GM19438 (cell line): Measurements from ENCODE around the gene SLC25A30.
A peak's percentile ranks its signal among the peaks of the same experiment; 100 is the strongest.

Experiments
- ATAC-seq: cut with Tn5 transposase; IDR thresholded peaks from one replicate; pipeline ENCODE4 v1.9.1; 2021; ENCODE audit warnings: low read depth; ENCODE audit not compliant: unreplicated experiment

The SLC25A30 gene

GRCh38 chr13:45417790-45418534, at the start of gene SLC25A30:
TSS of gene SLC25A30 (minus strand) at chr13:45418373. CDS start at chr13:45411425, 6,948 bp downstream.
- peak; percentile 90 for ATAC-seq

DNA sequence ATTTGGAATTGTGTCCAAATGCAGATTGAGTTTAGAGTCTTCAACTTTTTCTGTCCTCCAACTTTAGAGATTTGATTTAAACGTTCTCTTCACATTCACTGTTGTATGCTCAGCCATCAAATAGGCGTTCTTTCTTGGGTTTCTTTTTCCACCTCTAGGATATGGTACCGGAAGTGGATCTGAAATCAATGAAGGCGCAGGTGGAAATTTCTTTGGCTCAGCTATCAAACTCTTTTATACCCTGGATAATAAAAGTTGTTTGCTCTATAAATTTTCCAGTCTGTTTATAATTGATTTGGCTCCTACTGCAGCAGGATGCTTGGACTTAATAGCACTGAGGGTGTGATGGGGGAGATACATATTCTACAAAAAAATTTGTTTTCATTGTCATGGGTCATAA, 48.2 kb upstream of the SLC25A30 start:
- no peak for ATAC-seq

GRCh38 chr13:45464687-45465453, 46.7 kb upstream of the SLC25A30 start, which contains the start of gene COG3:
TSS of gene COG3 (plus strand) at chr13:45464939. CDS start at chr13:45465037, 98 bp downstream.
- peak; percentile 91 for ATAC-seq

- ATAC-seq, result no peak
These were observed 46.0 kb upstream of the SLC25A30 start for GRCh38 chr13:45464141-45464686.

DNA sequence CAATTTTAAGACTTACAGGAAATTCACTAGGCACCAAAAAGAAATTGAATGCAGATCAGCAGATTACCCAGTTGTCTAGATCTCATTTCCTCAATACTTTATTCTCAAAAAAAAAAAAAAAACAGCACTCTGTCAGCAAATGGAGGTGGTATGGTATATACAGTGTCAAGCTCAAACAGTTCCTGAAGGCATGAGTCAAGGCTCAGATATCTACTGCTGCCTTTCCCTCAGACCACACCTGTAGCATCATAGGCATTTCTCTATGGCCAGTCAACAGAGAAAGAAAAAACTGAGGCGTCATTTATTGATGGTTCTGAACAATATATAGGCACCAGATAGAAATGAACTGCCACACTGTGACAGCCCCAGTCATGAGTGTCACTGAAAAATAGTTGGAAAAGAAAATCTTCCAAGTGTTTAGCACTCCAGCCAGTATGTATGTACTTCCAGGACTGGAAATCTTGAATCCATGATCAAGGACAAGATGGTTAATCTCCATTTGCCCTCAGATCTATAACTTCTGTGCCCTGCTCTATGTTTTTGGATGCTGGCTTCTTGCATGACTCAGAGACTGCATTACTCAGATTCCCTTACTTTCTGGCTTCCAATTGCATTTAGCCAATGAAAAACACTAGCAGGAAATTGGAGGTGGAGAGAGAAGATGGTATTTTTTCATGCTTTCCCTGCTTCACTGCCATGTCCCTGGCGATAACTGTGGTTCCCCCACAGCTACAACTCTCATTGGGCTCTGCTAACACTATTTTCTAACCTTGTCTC, 38.2 kb upstream of the SLC25A30 start:
- ATAC-seq, result no peak

GRCh38 chr13:45454204-45454603, 36.0 kb upstream of the SLC25A30 start:
- ATAC-seq, result no peak

DNA sequence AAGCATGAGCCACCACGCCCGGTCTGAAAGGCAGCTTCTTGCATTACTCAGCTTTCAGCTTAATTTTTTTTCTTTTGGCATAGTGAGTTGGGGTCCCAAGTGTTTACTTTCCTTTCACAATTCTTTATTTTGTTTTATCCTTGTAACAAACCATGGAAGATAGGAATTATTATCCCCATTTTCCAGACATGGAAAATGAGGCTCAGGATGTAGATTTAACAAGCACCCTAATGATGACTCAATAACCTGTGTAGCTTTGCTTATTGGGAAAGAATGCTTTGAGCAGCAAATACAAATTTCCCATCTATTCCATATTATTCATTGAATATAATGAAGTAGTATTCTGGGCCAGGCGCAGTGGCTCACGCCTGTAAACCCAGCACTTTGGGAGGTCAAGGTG, 33.1 kb upstream of the SLC25A30 start:
- no peak for ATAC-seq

DNA sequence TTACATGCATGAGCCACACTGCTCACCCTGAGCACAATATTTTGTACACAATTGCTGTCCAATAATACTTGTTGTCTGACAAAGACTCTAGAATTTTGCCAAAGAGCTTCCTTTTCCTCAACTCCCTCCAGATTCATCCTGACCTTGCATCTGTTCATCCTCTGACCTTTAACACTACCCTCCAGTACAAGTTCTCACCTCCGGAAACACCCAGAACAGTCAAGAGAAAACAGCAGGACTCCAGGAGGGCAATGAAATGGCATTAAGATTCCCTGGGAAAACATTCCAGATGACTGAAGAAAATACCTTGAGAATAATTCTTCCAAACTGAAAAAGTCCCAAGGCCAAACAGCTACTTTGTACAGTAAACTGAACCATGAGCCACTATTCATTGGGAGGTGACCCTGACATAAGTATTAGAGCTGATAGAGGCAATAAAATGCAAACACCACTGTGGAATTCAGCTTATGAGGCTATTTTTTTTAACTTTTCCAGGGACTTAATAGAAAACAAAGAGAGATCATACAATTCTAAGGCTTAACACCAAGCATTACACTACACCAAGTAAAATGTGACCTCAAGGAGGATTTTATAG, 30.9 kb upstream of the SLC25A30 start:
- ATAC-seq, result no peak

GRCh38 chr13:45447050-45447661, 29.0 kb upstream of the SLC25A30 start:
- no peak for ATAC-seq

DNA sequence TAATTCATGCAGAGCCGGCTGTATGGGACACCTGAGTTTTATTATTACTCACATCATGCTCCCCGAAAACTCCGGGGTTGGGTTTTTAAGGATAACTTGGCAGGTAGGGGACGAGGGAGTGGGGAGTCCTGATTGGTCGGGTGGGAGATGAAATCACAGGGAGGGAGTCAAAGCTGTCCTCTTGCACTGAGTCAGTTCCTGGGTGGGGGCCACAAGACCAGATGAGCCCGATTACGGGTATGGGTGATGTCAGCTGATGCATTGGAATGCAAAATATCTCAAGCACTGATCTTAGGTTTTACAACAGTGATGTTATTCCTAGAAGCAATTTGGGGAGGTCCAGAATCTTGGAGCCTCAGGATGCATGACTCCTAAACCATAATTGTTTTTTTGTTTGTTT, 28.0 kb upstream of the SLC25A30 start:
- ATAC-seq, result no peak

GRCh38 chr13:45445053-45445452, 26.9 kb upstream of the SLC25A30 start:
- no peak for ATAC-seq

- no peak for ATAC-seq
These were observed 23.5 kb upstream of the SLC25A30 start for GRCh38 chr13:45441633-45442032.

DNA sequence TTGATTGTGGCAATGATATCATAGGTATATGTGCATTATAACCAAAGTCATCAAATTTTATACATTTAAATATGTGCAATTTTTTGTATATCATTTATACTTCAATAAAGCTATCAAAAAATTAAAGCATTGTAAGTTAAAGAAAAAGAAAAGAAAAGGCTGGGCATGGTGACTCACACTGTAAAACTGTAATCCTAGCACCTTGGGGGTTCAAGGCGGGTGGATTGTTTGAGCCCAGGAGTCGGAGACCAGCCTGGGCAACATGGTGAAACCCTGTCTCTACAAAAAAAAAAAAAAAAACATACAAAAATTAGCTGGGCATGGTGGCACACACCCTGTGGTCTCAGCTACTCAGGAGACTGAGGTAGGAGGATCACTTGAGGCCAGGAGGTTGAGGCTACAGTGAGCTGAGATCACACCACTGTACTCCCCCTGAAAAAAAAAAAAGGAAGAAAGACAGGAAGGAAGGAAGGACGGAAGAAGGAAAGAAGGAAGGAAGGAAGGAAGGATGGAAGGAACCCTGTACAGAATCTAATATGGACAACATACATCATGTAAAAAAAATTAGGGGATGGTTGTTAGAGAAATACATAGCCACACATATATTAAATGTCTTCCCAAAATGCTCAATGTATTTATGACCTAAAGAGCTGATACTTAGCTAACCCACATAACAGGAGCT, 21.7 kb upstream of the SLC25A30 start:
- ATAC-seq, result no peak

- ATAC-seq, result no peak
These were observed 20.8 kb upstream of the SLC25A30 start for GRCh38 chr13:45439008-45439407.

DNA sequence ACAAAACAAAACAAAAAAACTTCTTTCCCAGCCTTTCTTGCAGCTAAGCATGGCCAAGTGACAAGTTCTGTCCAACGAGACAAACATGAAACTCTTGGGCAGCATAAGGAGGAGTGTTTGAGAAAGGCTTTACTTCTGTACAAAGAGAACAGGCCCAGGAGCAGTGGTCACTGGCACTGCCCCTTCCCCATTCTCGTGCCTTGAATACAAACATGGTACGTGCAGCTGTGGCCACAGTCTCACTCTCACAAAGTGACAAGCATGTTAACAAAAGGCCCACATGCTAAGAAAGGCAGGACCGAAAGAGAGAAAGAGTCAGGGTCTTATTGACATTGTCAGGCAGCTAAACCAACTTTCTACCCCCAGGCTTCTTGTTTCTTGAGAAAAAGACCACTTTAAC, 19.8 kb upstream of the SLC25A30 start:
- no peak for ATAC-seq

GRCh38 chr13:45436953-45437352, 18.8 kb upstream of the SLC25A30 start:
- ATAC-seq, result no peak

DNA sequence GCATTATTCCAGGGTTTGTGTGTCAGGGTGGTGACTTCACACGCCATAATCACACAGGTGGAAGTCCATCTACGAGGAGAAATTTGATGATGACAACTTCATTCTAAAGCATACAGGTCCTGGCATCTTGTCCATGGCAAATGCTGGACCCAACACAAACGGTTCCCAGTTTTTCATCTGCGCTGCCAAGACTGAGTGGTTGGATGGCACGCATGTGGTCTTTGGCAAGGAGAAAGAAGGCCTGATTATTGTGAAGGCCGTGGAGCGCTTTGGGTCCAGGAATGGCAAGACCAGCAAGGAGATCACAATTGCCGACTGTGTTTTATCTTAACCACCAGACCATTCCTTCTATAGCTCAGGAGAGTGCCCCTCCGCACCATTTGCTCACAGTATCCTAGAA, 18.2 kb upstream of the SLC25A30 start:
- no peak for ATAC-seq

DNA sequence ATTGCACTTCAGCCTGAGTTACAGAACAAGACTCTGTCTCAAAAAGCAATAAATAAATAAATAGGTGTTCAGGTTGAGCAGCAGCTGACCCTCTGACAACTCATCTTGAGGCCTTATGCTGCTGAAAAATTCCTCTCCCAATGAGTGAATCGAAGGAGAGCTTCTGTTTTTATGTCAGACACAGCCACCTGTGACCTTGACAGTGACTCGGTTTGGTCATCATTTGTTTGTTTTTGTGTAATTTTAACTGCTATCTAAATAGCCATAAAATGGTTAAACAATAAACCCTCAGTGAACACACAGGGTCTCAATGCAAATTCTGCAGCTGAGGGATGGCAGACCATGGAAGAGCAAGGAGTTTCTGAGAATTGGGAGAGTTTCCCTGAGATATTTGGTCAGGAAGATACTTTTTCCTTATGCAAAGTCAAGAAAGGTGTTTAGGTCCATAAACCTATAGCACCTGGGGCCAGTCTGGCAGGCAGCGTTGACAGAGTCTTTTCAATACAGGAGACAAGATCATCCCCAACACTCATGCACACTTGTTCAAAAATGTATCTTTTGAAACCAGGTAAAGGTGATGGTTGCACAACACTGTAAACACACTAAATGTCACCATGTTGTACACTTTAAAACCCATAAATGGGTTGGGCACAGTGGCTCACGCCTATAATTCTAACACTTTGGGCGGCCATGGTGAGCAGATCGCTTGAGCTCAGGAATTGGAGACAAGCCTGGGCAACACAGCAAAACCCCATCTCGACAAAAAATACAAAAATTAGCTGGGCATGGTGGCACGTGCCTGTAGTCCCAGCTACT, 16.6 kb upstream of the SLC25A30 start:
- ATAC-seq, result no peak

DNA sequence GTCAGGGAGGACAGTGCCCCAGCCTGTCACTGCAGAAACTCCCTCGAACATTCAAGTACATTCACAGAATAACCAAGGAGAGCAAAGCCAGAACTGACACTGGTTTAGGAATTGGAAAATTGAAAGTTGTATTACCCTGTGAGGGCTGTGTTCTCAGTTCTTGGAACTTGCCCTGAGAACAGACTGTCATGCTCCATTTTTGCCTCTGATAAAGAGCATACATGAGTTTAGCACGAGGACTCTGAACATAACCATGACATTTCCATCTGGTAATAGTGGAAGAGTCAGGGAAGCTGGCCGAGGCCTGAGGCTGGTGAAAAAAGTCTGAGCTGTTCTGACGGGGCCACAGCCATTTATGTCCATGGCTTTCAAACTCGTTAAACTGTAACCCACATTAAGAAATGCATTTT, 15.2 kb upstream of the SLC25A30 start:
- no peak for ATAC-seq
